ENCODE results near the gene PLXNC1. TPM values are rescaled to one million over a fixed set of nuclear protein-coding genes. Genes with fewer than 3 reads are reported as not detected.

The PLXNC1 gene
- total and polyA plus RNA-seq, 2 donors (not counting 1 experiment from before 2014, with no cell fraction given), result 9.7 to 33.6 TPM

DNA sequence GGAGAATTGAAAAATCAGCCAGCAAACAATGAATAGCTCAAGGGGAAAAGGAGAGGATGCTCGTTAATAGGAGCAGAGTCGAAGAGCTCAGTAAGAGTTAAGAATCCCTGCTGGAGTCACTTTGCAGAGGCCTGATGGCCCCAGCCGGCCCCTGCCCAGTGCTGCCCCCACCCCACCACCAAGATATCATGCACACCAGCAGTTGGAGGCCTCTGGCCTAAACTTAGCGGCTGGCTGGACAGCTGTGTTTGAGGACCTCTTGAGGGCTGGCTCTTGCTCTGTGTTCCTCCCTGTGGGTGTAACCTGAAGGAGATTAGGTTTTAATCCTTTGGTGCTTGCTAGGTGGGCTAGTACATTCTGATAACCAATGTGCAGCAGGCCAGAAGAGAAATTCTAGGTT is 142.0 kb downstream of the PLXNC1 start:
- ATAC-seq (ENCODE audit: low read depth) (no peak), DNase-seq (no peak)
- Mint-ChIP-seq H3K4me1 (peaks cover 17% of the 10 kb centered on the region), H3K27ac (peak overlapping the region; percentile 68), H3K9me3 (ENCODE audit: insufficient read depth) (no peaks in the 10 kb centered on the region), H3K4me3 (no peak overlapping the region), H3K27me3 (no peaks in the 10 kb centered on the region)
- Histone ChIP-seq H3K4me3 (ENCODE audit: control extremely low read depth in 1 of 5, extremely low read depth in 1 of 5, insufficient read depth in 1 of 5, low read depth in 2 of 5, low read length in 4 of 5) (no peak overlapping the region), H3K9ac (ENCODE audit: low read length) (no peak overlapping the region), H3K9me3 (ENCODE audit: control extremely low read depth in 1 of 3, control insufficient read depth in 2 of 3, insufficient read depth in 1 of 3, low read length in 2 of 3) (no peaks in the 10 kb centered on the region), H3K79me2 (ENCODE audit: control insufficient read depth, insufficient read depth, low read length) (peaks cover 8% of the 10 kb centered on the region), H3K27me3 (replicated peaks in 1 of 4; ENCODE audit: control extremely low read depth in 1 of 4, control insufficient read depth in 3 of 4, insufficient read depth in 4 of 4, low read length in 3 of 4) (no peaks in the 10 kb centered on the region), H3K4me1 (ENCODE audit: control insufficient read depth in 2 of 2, insufficient read depth in 2 of 2, low read length in 2 of 2) (peaks cover 9 to 14% of the 10 kb centered on the region in 2 donors), H3K27ac (ENCODE audit: low read length in 2 of 2) (no peak overlapping the region), H2AFZ (ENCODE audit: insufficient read depth, low read depth, low read length, poor library complexity, severe bottlenecking) (no peak overlapping the region), H3K36me3 (replicated peaks in 1 of 2; ENCODE audit: control extremely low read depth in 1 of 2, control insufficient read depth in 1 of 2, extremely low read depth in 1 of 2, insufficient read depth in 2 of 2, low read length in 1 of 2) (peaks cover 1 to 42% of the 10 kb centered on the region in 2 experiments), H4K20me1 (ENCODE audit: control insufficient read depth, insufficient read depth, low read length, poor library complexity, severe bottlenecking) (no peaks in the 10 kb centered on the region), H3K4me2 (replicated peaks; ENCODE audit: low read depth, low read length, poor library complexity, severe bottlenecking) (no peak overlapping the region)
- intact Hi-C loops (cut with micrococcal nuclease), result loop anchor here (10.0 kb wide), 1 partner anchor 86 kb away; no protein-coding TSS in a partner anchor
- CTCF ChIA-PET, result no interaction called here
- WGBS (ENCODE audit: insufficient coverage), result 100% methylated on average over 1 of the region's 4 CpGs
- TF ChIP-seq, protein P1, sequence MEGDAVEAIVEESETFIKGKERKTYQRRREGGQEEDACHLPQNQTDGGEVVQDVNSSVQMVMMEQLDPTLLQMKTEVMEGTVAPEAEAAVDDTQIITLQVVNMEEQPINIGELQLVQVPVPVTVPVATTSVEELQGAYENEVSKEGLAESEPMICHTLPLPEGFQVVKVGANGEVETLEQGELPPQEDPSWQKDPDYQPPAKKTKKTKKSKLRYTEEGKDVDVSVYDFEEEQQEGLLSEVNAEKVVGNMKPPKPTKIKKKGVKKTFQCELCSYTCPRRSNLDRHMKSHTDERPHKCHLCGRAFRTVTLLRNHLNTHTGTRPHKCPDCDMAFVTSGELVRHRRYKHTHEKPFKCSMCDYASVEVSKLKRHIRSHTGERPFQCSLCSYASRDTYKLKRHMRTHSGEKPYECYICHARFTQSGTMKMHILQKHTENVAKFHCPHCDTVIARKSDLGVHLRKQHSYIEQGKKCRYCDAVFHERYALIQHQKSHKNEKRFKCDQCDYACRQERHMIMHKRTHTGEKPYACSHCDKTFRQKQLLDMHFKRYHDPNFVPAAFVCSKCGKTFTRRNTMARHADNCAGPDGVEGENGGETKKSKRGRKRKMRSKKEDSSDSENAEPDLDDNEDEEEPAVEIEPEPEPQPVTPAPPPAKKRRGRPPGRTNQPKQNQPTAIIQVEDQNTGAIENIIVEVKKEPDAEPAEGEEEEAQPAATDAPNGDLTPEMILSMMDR (IDR thresholded peaks at IDR 0.05), result no peak
- no peak for TF ChIP-seq EZH2 (IDR thresholded peaks at IDR 0.05; ENCODE audit: borderline replicate concordance, insufficient read depth, low read depth, low read length, poor library complexity, severe bottlenecking)
- POLR2A ChIA-PET, result no interaction called here

DNA sequence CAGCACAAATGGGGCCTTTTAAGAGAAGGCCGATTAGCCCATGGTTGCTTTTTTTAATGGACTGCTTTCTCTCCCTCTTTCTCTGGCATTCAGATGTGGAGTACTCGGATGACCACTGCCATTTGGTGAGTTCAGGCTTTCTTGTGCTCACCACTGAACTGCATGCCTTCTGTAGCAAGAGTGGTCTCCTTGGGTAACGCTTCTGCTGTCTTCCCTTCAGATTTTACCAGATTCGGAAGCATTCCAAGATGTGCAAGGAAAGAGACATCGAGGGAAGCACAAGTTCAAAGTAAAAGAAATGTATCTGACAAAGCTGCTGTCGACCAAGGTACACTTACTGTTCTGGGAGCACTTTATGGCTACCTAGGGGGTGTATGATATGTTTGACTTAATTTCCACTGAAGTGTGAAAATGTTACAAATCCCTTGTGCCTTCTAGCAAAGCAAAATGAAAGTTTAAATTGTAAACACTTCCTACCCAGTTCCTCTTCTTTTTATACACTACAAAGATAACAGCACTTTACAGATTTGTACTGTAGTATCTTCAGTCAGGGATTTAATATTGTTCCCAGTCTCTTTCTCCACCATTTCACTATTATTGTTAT is 148.8 kb downstream of the PLXNC1 start:
- Mint-ChIP-seq H3K4me3 (peak overlapping the region; percentile 78), H3K4me1 (peaks cover 59% of the 10 kb centered on the region), H3K27ac (peak overlapping the region; percentile 89), H3K9me3 (ENCODE audit: insufficient read depth) (no peaks in the 10 kb centered on the region), H3K27me3 (no peaks in the 10 kb centered on the region)
- Histone ChIP-seq H3K9me3 (ENCODE audit: control extremely low read depth in 1 of 3, control insufficient read depth in 2 of 3, insufficient read depth in 1 of 3, low read length in 2 of 3) (no peaks in the 10 kb centered on the region), H4K20me1 (ENCODE audit: control insufficient read depth, insufficient read depth, low read length, poor library complexity, severe bottlenecking) (no peaks in the 10 kb centered on the region), H3K4me1 (ENCODE audit: control insufficient read depth in 2 of 2, insufficient read depth in 2 of 2, low read length in 2 of 2) (peaks cover 37 to 43% of the 10 kb centered on the region in 2 donors), H3K36me3 (replicated peaks in 1 of 2; ENCODE audit: control extremely low read depth in 1 of 2, control insufficient read depth in 1 of 2, extremely low read depth in 1 of 2, insufficient read depth in 2 of 2, low read length in 1 of 2) (peaks cover 6 to 59% of the 10 kb centered on the region in 2 experiments), H3K27me3 (replicated peaks in 1 of 4; ENCODE audit: control extremely low read depth in 1 of 4, control insufficient read depth in 3 of 4, insufficient read depth in 4 of 4, low read length in 3 of 4) (no peaks in the 10 kb centered on the region), H3K4me2 (replicated peaks; ENCODE audit: low read depth, low read length, poor library complexity, severe bottlenecking) (peak overlapping the region; percentile 64), H3K4me3 (ENCODE audit: control extremely low read depth in 1 of 5, extremely low read depth in 1 of 5, insufficient read depth in 1 of 5, low read depth in 2 of 5, low read length in 4 of 5) (peak overlapping the region in 1 of 5 experiments; percentile 38), H3K79me2 (ENCODE audit: control insufficient read depth, insufficient read depth, low read length) (peaks cover 19% of the 10 kb centered on the region), H3K27ac (ENCODE audit: low read length in 2 of 2) (peak overlapping the region; percentile 81 to 89), H3K9ac (ENCODE audit: low read length) (peak overlapping the region; percentile 28), H2AFZ (ENCODE audit: insufficient read depth, low read depth, low read length, poor library complexity, severe bottlenecking) (peak overlapping the region; percentile 25)
- DNase-seq, result peak; percentile 61
- TF ChIP-seq, protein P1 (IDR thresholded peaks at IDR 0.05), result no peak
- no peak for TF ChIP-seq EZH2 (IDR thresholded peaks at IDR 0.05; ENCODE audit: borderline replicate concordance, insufficient read depth, low read depth, low read length, poor library complexity, severe bottlenecking)
- 44% methylated on average over 4 of the region's 6 CpGs for WGBS (ENCODE audit: insufficient coverage)
- ChIA-PET POLR2A (interaction anchor here (0.5 to 0.7 kb wide), 2 partner anchors 90 to 116 kb away, joined by 3 read pairs; no protein-coding TSS in a partner anchor), CTCF (interaction anchor here (0.6 kb wide), 1 partner anchor 913 kb away, joined by 4 read pairs; no protein-coding TSS in a partner anchor)
- intact Hi-C loops (cut with micrococcal nuclease), result loop anchor here (1.0 to 10.0 kb wide), 3 partner anchors 21 to 92 kb away; no protein-coding TSS in a partner anchor
- peak; percentile 95 for ATAC-seq (ENCODE audit: low read depth)

Data from B cell (primary cell).